Stimulated activated CD4-positive, alpha-beta T cell treated with anti-CD3 and anti-CD28 coated beads, Interleukin-1b, Interleukin-23, amount 100 ng/mL, for 24 hours (primary cell): Measurements from ENCODE around the gene LRP1B.

Source experiments
- DNase-seq, 4 experiments: peaks; one replicate each; pipeline ENCODE4 v3.0.0-alpha.2; 2020; ENCODE audit warnings: low read depth in 4 of 4, low spot score in 1 of 4

LRP1B gene

GRCh38 chr2:141341444-141341843, 789.4 kb downstream of the LRP1B start:
- no peak for DNase-seq

- no peak for DNase-seq
These were observed 799.7 kb downstream of the LRP1B start for GRCh38 chr2:141331127-141331526.

GRCh38 chr2:141329964-141330363, 800.9 kb downstream of the LRP1B start:
- DNase-seq, result no peak

- no peak for DNase-seq
These were observed 807.2 kb downstream of the LRP1B start for GRCh38 chr2:141323571-141323970.

- no peak for DNase-seq
These were observed 812.8 kb downstream of the LRP1B start for GRCh38 chr2:141317986-141318385.

GRCh38 chr2:141316606-141317005, 814.2 kb downstream of the LRP1B start:
- DNase-seq, result no peak

GRCh38 chr2:141316103-141316502, 814.7 kb downstream of the LRP1B start:
- DNase-seq, result no peak

GRCh38 chr2:141313972-141314371, 816.8 kb downstream of the LRP1B start:
- DNase-seq, result no peak

GRCh38 chr2:141311430-141311829, 819.4 kb downstream of the LRP1B start:
- no peak for DNase-seq

- DNase-seq, result no peak
These were observed 824.4 kb downstream of the LRP1B start for GRCh38 chr2:141306368-141306767.

- DNase-seq, result no peak
These were observed 829.3 kb downstream of the LRP1B start for GRCh38 chr2:141301551-141301950.

GRCh38 chr2:141280037-141280436, 850.8 kb downstream of the LRP1B start:
- no peak for DNase-seq

- no peak for DNase-seq
These were observed 859.5 kb downstream of the LRP1B start for GRCh38 chr2:141271346-141271745.

GRCh38 chr2:141264848-141265247, 866.0 kb downstream of the LRP1B start:
- DNase-seq, result no peak

- DNase-seq, result no peak
These were observed 869.9 kb downstream of the LRP1B start for GRCh38 chr2:141260911-141261310.

- DNase-seq, result no peak
These were observed 871.1 kb downstream of the LRP1B start for GRCh38 chr2:141259683-141260082.

GRCh38 chr2:141242008-141242407, 888.8 kb downstream of the LRP1B start:
- no peak for DNase-seq

GRCh38 chr2:141226560-141226959, 904.3 kb downstream of the LRP1B start:
- DNase-seq, result no peak

- DNase-seq, result no peak
These were observed 923.8 kb downstream of the LRP1B start for GRCh38 chr2:141207036-141207385.

GRCh38 chr2:141201016-141201565, 929.7 kb downstream of the LRP1B start:
- no peak for DNase-seq

- no peak for DNase-seq
These were observed 930.6 kb downstream of the LRP1B start for GRCh38 chr2:141200191-141200590.

GRCh38 chr2:141199711-141200110, 931.1 kb downstream of the LRP1B start:
- DNase-seq, result no peak

- no peak for DNase-seq
These were observed 935.7 kb downstream of the LRP1B start for GRCh38 chr2:141195087-141195486.

GRCh38 chr2:141187075-141187439, 943.8 kb downstream of the LRP1B start:
- no peak for DNase-seq
